Fibroblast of the aortic adventitia (primary cell): ENCODE results near the gene HS3ST1. TPM values are rescaled to one million over a fixed set of nuclear protein-coding genes. Genes with fewer than 3 reads are reported as not detected.

Experiments
- DNase-seq: peaks from one replicate; pipeline ENCODE4 v3.0.0-alpha.2; 2010; ENCODE audit warnings: low read depth
- H3K4me3 ChIP-seq: 2 replicates; pipeline ENCODE4 v1.5.1; 2011; ENCODE audit warnings: low read depth, mild to moderate bottlenecking, control low read depth, low read length, moderate library complexity
- small RNA-seq: library from RNA; depleted of rRNA; stranded (forward); fragments of <200 nt; gene quantifications from one replicate; pipeline ENCODE3, GENCODE V24; 2012
- total RNA-seq: library from RNA; depleted of rRNA; stranded (reverse); fragments of >200 nt; gene quantifications from 2 replicates; pipeline ENCODE4 v1.2.3, GENCODE V29; 2012; ENCODE audit warnings: low replicate concordance
- TF ChIP-seq, protein P1 (sequence below): IDR thresholded peaks from 2 replicates; pipeline ENCODE4 v1.5.1; 2011; ENCODE audit warnings: mild to moderate bottlenecking, low read length, control low read depth, inconsistent platforms; ENCODE audit not compliant: insufficient read depth

HS3ST1 gene
- total RNA-seq, 1 donor = 2.5 TPM

DNA sequence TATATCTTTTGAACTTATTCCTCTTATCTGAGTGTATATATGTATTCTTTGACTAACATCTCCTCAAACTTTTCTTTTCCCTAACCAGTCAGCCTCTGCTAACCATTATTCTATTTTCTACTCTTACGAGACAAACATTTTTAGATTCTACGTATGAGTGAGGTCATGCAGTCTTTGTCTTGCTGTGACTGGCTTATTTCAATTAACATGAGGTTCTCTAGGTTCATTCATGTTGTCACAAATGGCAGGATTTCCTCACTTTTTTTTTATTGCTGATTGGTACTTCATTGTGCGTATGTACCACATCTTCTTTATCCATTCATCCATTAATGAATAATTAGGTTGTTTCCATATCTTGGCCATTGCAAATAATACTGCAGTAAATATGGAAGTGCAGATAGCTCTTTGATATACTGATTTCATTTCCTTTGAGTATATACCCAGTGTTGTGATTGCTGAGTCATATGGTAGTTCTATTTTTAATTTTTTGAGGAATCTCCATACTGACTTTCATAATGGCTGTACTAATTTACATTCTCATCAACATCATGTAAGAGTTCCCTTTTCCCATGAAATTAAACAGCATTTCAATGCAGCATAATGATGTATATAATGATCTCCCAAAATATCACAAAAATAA is 80.1 kb downstream of the HS3ST1 start:
- DNase-seq = no peak
- no peak overlapping the region for H3K4me3 ChIP-seq
- TF ChIP-seq, protein P1, sequence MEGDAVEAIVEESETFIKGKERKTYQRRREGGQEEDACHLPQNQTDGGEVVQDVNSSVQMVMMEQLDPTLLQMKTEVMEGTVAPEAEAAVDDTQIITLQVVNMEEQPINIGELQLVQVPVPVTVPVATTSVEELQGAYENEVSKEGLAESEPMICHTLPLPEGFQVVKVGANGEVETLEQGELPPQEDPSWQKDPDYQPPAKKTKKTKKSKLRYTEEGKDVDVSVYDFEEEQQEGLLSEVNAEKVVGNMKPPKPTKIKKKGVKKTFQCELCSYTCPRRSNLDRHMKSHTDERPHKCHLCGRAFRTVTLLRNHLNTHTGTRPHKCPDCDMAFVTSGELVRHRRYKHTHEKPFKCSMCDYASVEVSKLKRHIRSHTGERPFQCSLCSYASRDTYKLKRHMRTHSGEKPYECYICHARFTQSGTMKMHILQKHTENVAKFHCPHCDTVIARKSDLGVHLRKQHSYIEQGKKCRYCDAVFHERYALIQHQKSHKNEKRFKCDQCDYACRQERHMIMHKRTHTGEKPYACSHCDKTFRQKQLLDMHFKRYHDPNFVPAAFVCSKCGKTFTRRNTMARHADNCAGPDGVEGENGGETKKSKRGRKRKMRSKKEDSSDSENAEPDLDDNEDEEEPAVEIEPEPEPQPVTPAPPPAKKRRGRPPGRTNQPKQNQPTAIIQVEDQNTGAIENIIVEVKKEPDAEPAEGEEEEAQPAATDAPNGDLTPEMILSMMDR = no peak

DNA sequence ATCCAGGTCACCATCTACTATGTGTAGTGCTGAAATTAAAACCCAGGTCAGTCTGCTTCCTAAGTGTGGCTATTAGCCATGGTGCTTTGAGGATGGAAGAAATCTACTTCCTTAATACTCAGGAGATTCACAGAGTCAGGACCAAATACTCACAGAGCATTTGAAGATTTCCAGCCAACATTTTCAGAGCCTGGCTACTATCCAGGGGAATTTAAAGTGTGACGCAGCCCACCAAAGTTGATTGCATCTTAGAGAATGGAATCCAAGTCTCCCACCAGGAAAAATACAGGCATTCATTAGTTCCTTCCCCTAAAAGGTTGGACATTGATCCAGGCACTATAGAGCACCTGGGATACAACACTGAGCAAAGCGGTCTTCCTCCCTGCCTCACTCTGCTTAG is 83.8 kb downstream of the HS3ST1 start:
- peak; percentile 14 for DNase-seq
- no peak overlapping the region for H3K4me3 ChIP-seq
- TF ChIP-seq, protein P1 = no peak

DNA sequence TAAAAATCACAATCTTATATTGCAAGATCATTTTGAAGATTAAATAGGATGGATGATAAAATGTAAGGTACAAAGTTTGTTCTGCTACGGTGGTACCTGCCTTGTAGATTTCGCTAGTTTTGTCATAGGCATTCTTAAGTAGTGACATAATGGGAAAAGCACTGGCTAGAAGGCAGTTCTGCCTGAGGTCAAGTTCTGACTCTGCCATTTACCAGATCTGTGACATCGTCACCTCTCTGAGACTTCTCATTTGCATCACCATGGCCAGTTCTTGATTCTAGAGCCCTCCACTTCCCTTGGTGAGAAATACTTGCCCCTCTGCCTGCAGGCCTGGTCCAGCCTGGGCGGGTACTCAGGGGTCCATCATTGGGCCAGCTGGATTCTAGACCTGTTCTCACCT is 85.2 kb downstream of the HS3ST1 start:
- TF ChIP-seq, protein P1 = no peak
- H3K4me3 ChIP-seq = no peak overlapping the region
- no peak for DNase-seq

Small RNA genes lying within 50 kb of the gene (small RNA-seq; reads per million reads assigned to genes)
- gene MIR572 (not detected), gene RNA5SP156 (not detected)
